Hepatocyte (in vitro differentiated cells): Measurements from ENCODE around the gene RAB40A. TPM values are rescaled to one million over a fixed set of nuclear protein-coding genes. Genes with fewer than 3 reads are reported as not detected.
A peak's percentile ranks its signal among the peaks of the same experiment; 100 is the strongest.

Source experiments
- DNase-seq: peaks from one replicate; pipeline ENCODE4 v3.0.0-alpha.2; 2016; ENCODE audit warnings: low spot score
- H2AFZ ChIP-seq: fragments of 200-600 bp; sonication (generic); 2 replicates; pipeline ENCODE4 v1.6.0; 2016; ENCODE audit warnings: antibody characterized with exemption, mild to moderate bottlenecking
- H3K27ac ChIP-seq: fragments of 200-600 bp; sonication (generic); 2 replicates; pipeline ENCODE4 v1.5.1; 2016; ENCODE audit warnings: mild to moderate bottlenecking
- H3K27me3 ChIP-seq: fragments of 200-600 bp; sonication (generic); 2 replicates; pipeline ENCODE4 v1.6.1; 2016
- H3K36me3 ChIP-seq: fragments of 200-600 bp; sonication (generic); replicated peaks from 2 replicates; pipeline ENCODE4 v1.5.1; 2016; ENCODE audit warnings: low read depth; ENCODE audit not compliant: insufficient read depth
- H3K4me1 ChIP-seq: fragments of 200-600 bp; sonication (generic); 2 replicates; pipeline ENCODE4 v1.5.1; 2016; ENCODE audit warnings: mild to moderate bottlenecking, moderate library complexity; ENCODE audit not compliant: insufficient read depth
- H3K4me2 ChIP-seq: fragments of 200-600 bp; sonication (generic); 2 replicates; pipeline ENCODE4 v1.6.0; 2016
- H3K4me3 ChIP-seq: fragments of 200-600 bp; sonication (generic); 2 replicates; pipeline ENCODE4 v1.5.1; 2016; ENCODE audit warnings: mild to moderate bottlenecking
- H3K79me2 ChIP-seq: fragments of 200-600 bp; sonication (generic); 2 replicates; pipeline ENCODE4 v1.6.0; 2017; ENCODE audit warnings: mild to moderate bottlenecking
- H3K9me2 ChIP-seq: fragments of 200-600 bp; sonication (generic); replicated peaks from 2 replicates; pipeline ENCODE4 v1.6.0; 2017; ENCODE audit warnings: mild to moderate bottlenecking; ENCODE audit not compliant: insufficient read depth
- H3K9me3 ChIP-seq: fragments of 200-600 bp; sonication (generic); 2 replicates; pipeline ENCODE4 v1.5.1; 2016; ENCODE audit warnings: low read depth, mild to moderate bottlenecking
- H4K20me1 ChIP-seq: fragments of 200-600 bp; sonication (generic); 2 replicates; pipeline ENCODE4 v1.6.0; 2016; ENCODE audit warnings: mild to moderate bottlenecking; ENCODE audit not compliant: insufficient read depth, poor library complexity, severe bottlenecking
- CTCF ChIP-seq: fragments of 200-600 bp; sonication (generic); IDR thresholded peaks from 2 replicates; pipeline ENCODE4 v1.5.1; 2016; ENCODE audit warnings: antibody characterized with exemption, mild to moderate bottlenecking; ENCODE audit not compliant: poor library complexity
- EZH2 ChIP-seq: fragments of 200-600 bp; sonication (generic); IDR thresholded peaks from 2 replicates; pipeline ENCODE4 v1.6.1; 2016; ENCODE audit warnings: antibody characterized with exemption, mild to moderate bottlenecking, borderline replicate concordance
- EZH2phosphoT487 ChIP-seq: fragments of 200-600 bp; sonication (generic); IDR thresholded peaks from one replicate; pipeline ENCODE4 v1.6.1; 2018; ENCODE audit warnings: antibody characterized with exemption, mild to moderate bottlenecking, low read depth, moderate library complexity; ENCODE audit not compliant: unreplicated experiment, severe bottlenecking
- WGBS: methylation state at CpG from one replicate; pipeline ENCODE4 v1.1.6; 2016; ENCODE audit warnings: low lambda C conversion rate; ENCODE audit errors: missing lambda C conversion rate; 5-methylcytosine and 5-hydroxymethylcytosine counted together
- polyA plus RNA-seq: library from polyadenylated mRNA; unstranded; fragments of >200 nt; fragmentation: Nextera tagmentation; extraction: Ambion mirVana; gene quantifications from 2 replicates; pipeline ENCODE4 v1.2.1, GENCODE V29; 2016
- total RNA-seq: library from RNA; depleted of rRNA; stranded (reverse); fragments of >200 nt; gene quantifications from 2 replicates; pipeline ENCODE4 v1.2.3, GENCODE V29; 2014

RAB40A gene
- total and polyA plus RNA-seq, 2 experiments from 2014 or later, result 3.0 TPM

GRCh38 chrX:103531002-103531401 lies 11.7 kb upstream of the RAB40A start:
- Histone ChIP-seq H3K9me2 (no peaks in the 10 kb centered on the region), H3K79me2 (no peaks in the 10 kb centered on the region), H3K27ac (peak overlapping the region; percentile 47), H3K4me2 (peak overlapping the region; percentile 9), H2AFZ (no peak overlapping the region), H3K27me3 (no peaks in the 10 kb centered on the region), H3K36me3 (no peaks in the 10 kb centered on the region), H3K9me3 (no peaks in the 10 kb centered on the region), H3K4me1 (peaks cover 11% of the 10 kb centered on the region), H4K20me1 (no peaks in the 10 kb centered on the region), H3K4me3 (no peak overlapping the region)
- DNase-seq, result no peak
- 69% methylated on average over 6 of the region's 6 CpGs for WGBS
- TF ChIP-seq EZH2phosphoT487 (no peak), CTCF (no peak), EZH2 (no peak)

- Histone ChIP-seq H3K4me2 (peak overlapping the region; percentile 9), H3K4me3 (no peak overlapping the region), H3K79me2 (no peaks in the 10 kb centered on the region), H3K36me3 (no peaks in the 10 kb centered on the region), H3K4me1 (peaks cover 7% of the 10 kb centered on the region), H3K27ac (peak overlapping the region; percentile 47), H2AFZ (no peak overlapping the region), H3K9me3 (no peaks in the 10 kb centered on the region), H4K20me1 (no peaks in the 10 kb centered on the region), H3K9me2 (no peaks in the 10 kb centered on the region), H3K27me3 (no peaks in the 10 kb centered on the region)
- 93% methylated on average over 1 of the region's 1 CpG for WGBS
- no peak for DNase-seq
- TF ChIP-seq EZH2phosphoT487 (no peak), CTCF (no peak), EZH2 (no peak)
Observed at GRCh38 chrX:103530545-103530944, 11.3 kb upstream of the RAB40A start.

GRCh38 chrX:103529550-103529949 lies 10.3 kb upstream of the RAB40A start:
- WGBS, result 71% methylated on average over 3 of the region's 3 CpGs

More at GRCh38 chrX:103529550-103529949, 10.3 kb upstream of the RAB40A start:
- H3K4me1 ChIP-seq, result peaks cover 7% of the 10 kb centered on the region
- no peak overlapping the region for H2AFZ ChIP-seq
- no peaks in the 10 kb centered on the region for H3K36me3 ChIP-seq
- no peaks in the 10 kb centered on the region for H3K79me2 ChIP-seq
- no peak overlapping the region for H3K27ac ChIP-seq
- no peak for DNase-seq
- H3K4me2 ChIP-seq, result no peak overlapping the region
- no peaks in the 10 kb centered on the region for H3K9me2 ChIP-seq
- no peak overlapping the region for H3K4me3 ChIP-seq
- H3K27me3 ChIP-seq, result no peaks in the 10 kb centered on the region
- H3K9me3 ChIP-seq, result no peaks in the 10 kb centered on the region
- H4K20me1 ChIP-seq, result no peaks in the 10 kb centered on the region
- TF ChIP-seq EZH2 (no peak), CTCF (no peak), EZH2phosphoT487 (no peak)
